ENCODE results near the gene GMPR2. TPM values are rescaled to one million over a fixed set of nuclear protein-coding genes. Genes with fewer than 3 reads are reported as not detected.

Gene GMPR2
- total RNA-seq, 1 donor from 2014 or later = 37.5 TPM

- intact Hi-C loops (cut with DNase I) = no loop called here
- H3K27me3 ChIP-seq = no peaks in the 10 kb centered on the region
- peaks cover 21 to 26% of the 10 kb centered on the region in 2 donors for H3K36me3 ChIP-seq
- TF ChIP-seq, protein P1, sequence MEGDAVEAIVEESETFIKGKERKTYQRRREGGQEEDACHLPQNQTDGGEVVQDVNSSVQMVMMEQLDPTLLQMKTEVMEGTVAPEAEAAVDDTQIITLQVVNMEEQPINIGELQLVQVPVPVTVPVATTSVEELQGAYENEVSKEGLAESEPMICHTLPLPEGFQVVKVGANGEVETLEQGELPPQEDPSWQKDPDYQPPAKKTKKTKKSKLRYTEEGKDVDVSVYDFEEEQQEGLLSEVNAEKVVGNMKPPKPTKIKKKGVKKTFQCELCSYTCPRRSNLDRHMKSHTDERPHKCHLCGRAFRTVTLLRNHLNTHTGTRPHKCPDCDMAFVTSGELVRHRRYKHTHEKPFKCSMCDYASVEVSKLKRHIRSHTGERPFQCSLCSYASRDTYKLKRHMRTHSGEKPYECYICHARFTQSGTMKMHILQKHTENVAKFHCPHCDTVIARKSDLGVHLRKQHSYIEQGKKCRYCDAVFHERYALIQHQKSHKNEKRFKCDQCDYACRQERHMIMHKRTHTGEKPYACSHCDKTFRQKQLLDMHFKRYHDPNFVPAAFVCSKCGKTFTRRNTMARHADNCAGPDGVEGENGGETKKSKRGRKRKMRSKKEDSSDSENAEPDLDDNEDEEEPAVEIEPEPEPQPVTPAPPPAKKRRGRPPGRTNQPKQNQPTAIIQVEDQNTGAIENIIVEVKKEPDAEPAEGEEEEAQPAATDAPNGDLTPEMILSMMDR (IDR thresholded peaks at IDR 0.05) = no peak
- H3K9me3 ChIP-seq = no peaks in the 10 kb centered on the region
- peaks cover 8 to 28% of the 10 kb centered on the region in 2 donors for H3K4me1 ChIP-seq
- DNase-seq (ENCODE audit: low spot score in 2 of 2) = no peak
- no peak overlapping the region for H3K27ac ChIP-seq
- no peak overlapping the region for H3K4me3 ChIP-seq
Observed at GRCh38 chr14:24190416-24190815, 42.3 kb upstream of the GMPR2 start.

DNA sequence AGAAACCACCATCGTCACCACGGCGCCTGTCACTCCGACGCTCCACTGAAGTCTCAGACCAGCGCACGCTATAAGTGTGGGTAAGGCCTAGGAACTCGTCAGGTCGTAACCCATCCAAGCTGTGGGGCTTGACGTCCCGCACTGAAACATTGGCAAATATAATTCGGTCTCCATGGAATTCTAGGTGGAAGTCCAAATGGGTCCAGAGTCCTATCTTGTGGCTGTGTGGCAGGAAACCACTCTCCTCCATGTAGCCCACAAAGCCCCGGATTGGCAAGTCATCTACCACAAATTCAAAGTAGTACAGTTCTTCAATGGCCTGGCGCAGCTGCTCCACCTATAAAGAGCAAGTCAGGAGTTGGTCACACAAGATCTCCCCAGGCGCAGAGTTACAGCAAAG lies 39.8 kb upstream of the GMPR2 start:
- Histone ChIP-seq H3K9me3 (no peaks in the 10 kb centered on the region), H3K36me3 (peaks cover 13 to 17% of the 10 kb centered on the region in 2 donors), H3K4me1 (peaks cover 8 to 35% of the 10 kb centered on the region in 2 donors), H3K27ac (no peak overlapping the region), H3K27me3 (no peaks in the 10 kb centered on the region), H3K4me3 (no peak overlapping the region)
- no peak for DNase-seq (ENCODE audit: low spot score in 2 of 2)
- TF ChIP-seq, protein P1 (IDR thresholded peaks at IDR 0.05) = no peak
- intact Hi-C loops (cut with DNase I) = no loop called here

DNA sequence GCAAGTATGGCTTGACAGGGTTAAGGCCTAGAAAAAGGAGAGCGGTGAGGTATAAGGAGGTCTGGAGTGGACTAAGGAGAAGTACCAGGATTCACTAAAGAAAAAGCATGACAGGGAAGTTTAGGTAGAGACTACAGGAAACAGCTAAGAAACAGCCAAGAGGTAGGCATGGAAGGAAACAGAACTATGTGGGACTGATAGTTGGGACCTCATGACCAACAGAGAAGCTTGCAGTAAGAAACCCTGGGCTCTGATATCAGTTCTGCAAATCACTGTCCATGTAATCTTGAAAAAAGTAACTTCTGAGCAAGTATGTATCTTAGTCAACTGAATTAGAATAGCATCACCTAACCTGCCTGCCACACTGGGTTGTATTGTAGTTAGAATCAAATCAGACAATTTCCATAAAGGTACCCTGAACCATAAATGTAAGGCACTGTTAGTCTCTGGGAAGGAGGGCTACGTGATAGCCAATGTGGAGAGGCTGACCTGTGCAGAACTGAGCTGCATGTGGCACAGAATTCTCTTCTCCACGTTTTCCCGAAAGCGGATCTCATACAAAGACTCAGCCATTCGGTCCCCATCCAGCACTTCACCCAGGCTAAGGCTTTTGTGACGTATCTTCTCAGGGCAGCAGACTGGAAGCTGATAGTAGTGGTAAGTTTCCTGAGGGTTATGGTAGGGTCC lies 38.4 kb upstream of the GMPR2 start:
- H3K4me3 ChIP-seq = peak overlapping the region; percentile 81 to 98
- H3K36me3 ChIP-seq = peaks cover 13 to 17% of the 10 kb centered on the region in 2 donors
- intact Hi-C loops (cut with DNase I) = loop anchor here (2.0 kb wide), 1 partner anchor 48 kb away; the partner anchor contains the start of gene TINF2
- peaks cover 8 to 29% of the 10 kb centered on the region in 2 donors for H3K4me1 ChIP-seq
- peak overlapping the region; percentile 97 to 99 for H3K27ac ChIP-seq
- TF ChIP-seq, protein P1 (IDR thresholded peaks at IDR 0.05) = no peak
- H3K9me3 ChIP-seq = no peaks in the 10 kb centered on the region
- no peaks in the 10 kb centered on the region for H3K27me3 ChIP-seq
- DNase-seq (ENCODE audit: low spot score in 2 of 2) = no peak

- Histone ChIP-seq H3K36me3 (peaks cover 13 to 17% of the 10 kb centered on the region in 2 donors), H3K9me3 (no peaks in the 10 kb centered on the region), H3K4me1 (peaks cover 8 to 25% of the 10 kb centered on the region in 2 donors), H3K4me3 (peak overlapping the region; percentile 81 to 98), H3K27ac (peak overlapping the region; percentile 97 to 99), H3K27me3 (no peaks in the 10 kb centered on the region)
- intact Hi-C loops (cut with DNase I) = loop anchor here (1.0 to 2.0 kb wide), 3 partner anchors 18 to 48 kb away; partner anchors contain the start of genes CHMP4A, GMPR2, NEDD8 and TINF2
- no peak for DNase-seq (ENCODE audit: low spot score in 2 of 2)
- TF ChIP-seq, protein P1 (IDR thresholded peaks at IDR 0.05) = no peak
Observed at GRCh38 chr14:24194873-24195185, 37.9 kb upstream of the GMPR2 start.

- Histone ChIP-seq H3K36me3 (peaks cover 13 to 17% of the 10 kb centered on the region in 2 donors), H3K27ac (peak within 1 kb of the TSS; percentile 97 to 99), H3K4me3 (peak within 1 kb of the TSS; percentile 81 to 98), H3K9me3 (no peaks in the 10 kb centered on the region), H3K4me1 (peaks cover 8 to 25% of the 10 kb centered on the region in 2 donors), H3K27me3 (no peaks in the 10 kb centered on the region)
- intact Hi-C loops (cut with DNase I) = loop anchor here (1.0 to 2.0 kb wide), 3 partner anchors 18 to 47 kb away; partner anchors contain the start of genes CHMP4A, GMPR2, NEDD8 and TINF2
- DNase-seq (ENCODE audit: low spot score in 2 of 2) = peak; percentile 26 to 94
- TF ChIP-seq, protein P1 (IDR thresholded peaks at IDR 0.05) = no peak
Observed at GRCh38 chr14:24195186-24196070, 37.3 kb upstream of the GMPR2 start, which contains the start of gene TM9SF1. TSS of gene TM9SF1 (minus strand) at chr14:24195441. CDS start at chr14:24195019, 422 bp downstream.
